ENCODE results near the gene HECTD1. TPM values are rescaled to one million over a fixed set of nuclear protein-coding genes. Genes with fewer than 3 reads are reported as not detected.
A peak's percentile ranks its signal among the peaks of the same experiment; 100 is the strongest.
"Not testable (repeated sequence)": the region's sequence is repeated elsewhere in the genome, so short reads cannot be mapped to it uniquely, and the experiment has no call there.

Gene HECTD1
- polyA plus RNA-seq, 1 experiment = 70.5 TPM

DNA sequence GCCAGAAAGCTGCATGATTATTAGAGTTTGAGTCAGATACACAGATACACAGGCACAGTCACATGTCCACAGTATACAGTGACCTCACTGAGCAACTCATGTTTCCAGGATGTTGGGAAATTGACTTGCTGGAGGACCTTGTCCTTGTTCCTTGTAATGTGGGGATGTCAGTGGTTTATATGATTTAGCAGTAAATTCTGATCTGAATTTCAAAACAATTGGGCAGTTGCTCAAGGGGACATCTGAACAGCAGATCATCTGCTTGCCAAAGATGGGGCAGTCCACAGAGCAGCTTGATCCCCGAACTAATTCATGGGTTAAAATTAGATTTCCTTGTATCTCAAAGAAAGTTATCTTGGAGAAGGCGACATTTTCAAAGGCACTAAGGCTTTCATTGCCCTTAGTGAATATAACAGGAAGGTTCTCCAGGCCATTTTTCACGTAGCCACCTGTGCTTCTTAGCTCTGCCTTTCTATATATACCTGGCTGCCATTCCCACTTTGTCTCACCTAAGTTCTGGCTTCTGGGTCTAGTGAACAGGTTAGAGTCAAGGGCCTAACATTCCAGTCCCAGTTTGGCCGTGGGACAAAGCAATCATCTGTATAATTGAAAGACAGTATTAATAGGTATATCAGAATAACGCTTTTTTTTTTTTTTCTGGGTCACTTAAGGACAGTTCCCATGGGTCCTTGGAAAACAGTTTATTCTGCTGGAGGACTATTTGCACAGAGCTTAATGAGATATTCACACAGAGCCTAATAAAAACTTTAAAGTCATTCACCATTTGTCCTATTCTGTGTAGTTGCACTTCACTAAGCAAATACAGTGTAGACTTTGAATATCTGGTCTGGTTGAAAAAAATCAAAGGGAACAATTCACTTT lies 116.5 kb downstream of the HECTD1 start:
- Histone ChIP-seq H3K36me3 (ENCODE audit: control insufficient read depth, insufficient read depth, low read length) (no peaks in the 10 kb centered on the region), H3K4me3 (ENCODE audit: low read depth, low read length) (no peak overlapping the region), H3K27me3 (ENCODE audit: control insufficient read depth, insufficient read depth, low read length) (no peaks in the 10 kb centered on the region)
- DNase-seq (ENCODE audit: low read depth) = peak; percentile 82
- TF ChIP-seq, protein P1, sequence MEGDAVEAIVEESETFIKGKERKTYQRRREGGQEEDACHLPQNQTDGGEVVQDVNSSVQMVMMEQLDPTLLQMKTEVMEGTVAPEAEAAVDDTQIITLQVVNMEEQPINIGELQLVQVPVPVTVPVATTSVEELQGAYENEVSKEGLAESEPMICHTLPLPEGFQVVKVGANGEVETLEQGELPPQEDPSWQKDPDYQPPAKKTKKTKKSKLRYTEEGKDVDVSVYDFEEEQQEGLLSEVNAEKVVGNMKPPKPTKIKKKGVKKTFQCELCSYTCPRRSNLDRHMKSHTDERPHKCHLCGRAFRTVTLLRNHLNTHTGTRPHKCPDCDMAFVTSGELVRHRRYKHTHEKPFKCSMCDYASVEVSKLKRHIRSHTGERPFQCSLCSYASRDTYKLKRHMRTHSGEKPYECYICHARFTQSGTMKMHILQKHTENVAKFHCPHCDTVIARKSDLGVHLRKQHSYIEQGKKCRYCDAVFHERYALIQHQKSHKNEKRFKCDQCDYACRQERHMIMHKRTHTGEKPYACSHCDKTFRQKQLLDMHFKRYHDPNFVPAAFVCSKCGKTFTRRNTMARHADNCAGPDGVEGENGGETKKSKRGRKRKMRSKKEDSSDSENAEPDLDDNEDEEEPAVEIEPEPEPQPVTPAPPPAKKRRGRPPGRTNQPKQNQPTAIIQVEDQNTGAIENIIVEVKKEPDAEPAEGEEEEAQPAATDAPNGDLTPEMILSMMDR (IDR thresholded peaks at IDR 0.05; ENCODE audit: insufficient read depth, low read depth, low read length) = no peak
- POLR2A ChIA-PET = interaction anchor here (0.5 kb wide), 1 partner anchor 272 kb away, joined by 10 read pairs; no protein-coding TSS in a partner anchor
- CTCF ChIA-PET = interaction anchor here (1.4 to 1.7 kb wide), 2 partner anchors 9 to 111 kb away, joined by 5 to 11 read pairs; no protein-coding TSS in a partner anchor

DNA sequence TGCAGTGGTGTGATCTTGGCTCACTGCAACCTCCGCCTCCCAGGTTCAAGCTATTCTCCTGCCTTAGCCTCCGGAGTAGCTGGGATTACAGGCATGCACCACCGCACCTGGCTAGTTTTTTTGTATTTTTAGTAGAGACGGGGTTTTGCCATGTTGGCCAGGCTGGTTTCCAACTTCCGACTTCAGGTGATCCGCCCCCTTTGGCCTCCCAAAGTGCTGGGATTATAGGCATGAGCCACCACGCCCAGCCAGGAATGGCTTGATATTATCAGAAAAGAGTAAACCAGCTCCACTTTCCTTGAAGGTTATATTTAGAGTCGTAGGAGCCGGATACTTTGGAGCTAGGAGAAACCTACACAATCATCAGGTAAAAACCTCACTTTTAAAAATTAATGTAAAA lies 121.1 kb downstream of the HECTD1 start:
- H3K4me3 ChIP-seq (ENCODE audit: low read depth, low read length); H3K27me3 ChIP-seq (ENCODE audit: control insufficient read depth, insufficient read depth, low read length); DNase-seq (ENCODE audit: low read depth); H3K36me3 ChIP-seq (ENCODE audit: control insufficient read depth, insufficient read depth, low read length); POLR2A ChIA-PET: not testable (repeated sequence)
- CTCF ChIA-PET = interaction anchor here (1.0 to 2.0 kb wide), 3 partner anchors 9 to 107 kb away, joined by 3 to 12 read pairs (median 5); no protein-coding TSS in a partner anchor

DNA sequence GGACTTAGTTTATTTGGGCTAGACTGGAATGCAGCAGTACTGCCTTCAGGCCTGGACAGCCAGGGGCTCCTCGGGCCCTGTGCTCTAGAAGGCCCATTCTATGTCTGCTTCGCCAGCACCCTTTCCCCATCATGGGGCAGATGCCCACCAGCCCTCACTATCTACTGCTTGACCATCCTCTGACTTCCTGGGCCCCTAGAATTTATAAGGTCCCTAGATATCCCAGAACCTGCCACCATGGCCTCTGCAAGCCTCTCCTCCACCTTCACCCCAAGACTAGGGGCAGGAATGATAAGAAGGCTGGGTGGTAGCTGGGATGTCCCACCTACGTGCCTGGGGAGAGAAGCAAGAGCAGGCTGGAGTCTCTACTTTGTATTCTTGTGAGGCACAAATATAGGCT lies 122.6 kb downstream of the HECTD1 start:
- TF ChIP-seq, protein P1 (IDR thresholded peaks at IDR 0.05; ENCODE audit: insufficient read depth, low read depth, low read length) = no peak
- CTCF ChIA-PET = interaction anchor here (1.6 kb wide), 1 partner anchor 10 kb away, joined by 3 read pairs; no protein-coding TSS in a partner anchor
- Histone ChIP-seq H3K4me3 (ENCODE audit: low read depth, low read length) (no peak overlapping the region), H3K36me3 (ENCODE audit: control insufficient read depth, insufficient read depth, low read length) (no peaks in the 10 kb centered on the region), H3K27me3 (ENCODE audit: control insufficient read depth, insufficient read depth, low read length) (no peaks in the 10 kb centered on the region)
- POLR2A ChIA-PET = no interaction called here
- no peak for DNase-seq (ENCODE audit: low read depth)

DNA sequence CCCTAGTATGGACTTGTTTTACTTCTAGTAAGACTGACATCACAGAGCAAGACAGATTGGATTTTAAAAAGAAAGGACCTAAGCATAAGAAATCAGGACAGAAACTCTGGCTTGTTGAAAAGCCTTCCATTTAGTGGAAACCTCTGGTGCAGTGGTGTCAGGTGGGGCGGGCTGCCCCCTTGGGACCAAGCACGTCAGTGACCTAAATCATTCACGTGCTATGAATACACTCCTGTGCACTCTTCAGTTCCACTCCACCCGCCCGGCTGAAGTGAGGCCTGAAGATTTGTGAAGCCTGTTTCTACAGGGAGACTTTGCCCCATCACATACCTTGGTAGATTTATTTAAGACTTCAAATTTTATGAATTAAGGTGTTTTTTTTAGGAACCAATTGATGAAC lies 123.2 kb downstream of the HECTD1 start:
- TF ChIP-seq, protein P1 (IDR thresholded peaks at IDR 0.05; ENCODE audit: insufficient read depth, low read depth, low read length) = no peak
- no peak overlapping the region for H3K4me3 ChIP-seq (ENCODE audit: low read depth, low read length)
- no peaks in the 10 kb centered on the region for H3K27me3 ChIP-seq (ENCODE audit: control insufficient read depth, insufficient read depth, low read length)
- ChIA-PET POLR2A (no interaction called here), CTCF (interaction anchor here (2.5 kb wide), 1 partner anchor 103 kb away, joined by 35 read pairs; no protein-coding TSS in a partner anchor)
- no peak for DNase-seq (ENCODE audit: low read depth)
- no peaks in the 10 kb centered on the region for H3K36me3 ChIP-seq (ENCODE audit: control insufficient read depth, insufficient read depth, low read length)

DNA sequence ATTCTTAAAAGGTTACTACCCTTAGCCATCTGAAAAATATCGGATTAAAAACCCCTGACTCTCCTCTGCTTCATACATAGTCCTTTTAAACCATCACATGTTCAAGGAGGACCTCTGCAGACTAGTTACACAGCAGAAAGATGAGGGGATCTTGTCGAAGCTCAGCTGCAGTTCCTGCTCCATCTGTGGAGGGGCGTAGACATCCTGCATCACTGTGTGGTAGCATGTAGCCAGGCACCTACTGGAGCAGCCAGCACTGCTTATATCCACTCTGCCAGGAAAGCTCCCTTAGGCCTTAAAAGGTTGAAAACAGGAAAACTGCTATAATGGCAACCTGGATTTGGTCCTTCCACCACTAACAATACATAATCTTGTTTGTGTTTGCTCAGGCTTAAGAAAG lies 123.8 kb downstream of the HECTD1 start:
- ChIA-PET CTCF (interaction anchor here (2.5 kb wide), 1 partner anchor 103 kb away, joined by 35 read pairs; no protein-coding TSS in a partner anchor), POLR2A (no interaction called here)
- Histone ChIP-seq H3K36me3 (ENCODE audit: control insufficient read depth, insufficient read depth, low read length) (no peaks in the 10 kb centered on the region), H3K27me3 (ENCODE audit: control insufficient read depth, insufficient read depth, low read length) (no peaks in the 10 kb centered on the region), H3K4me3 (ENCODE audit: low read depth, low read length) (no peak overlapping the region)
- no peak for DNase-seq (ENCODE audit: low read depth)
- TF ChIP-seq, protein P1 (IDR thresholded peaks at IDR 0.05; ENCODE audit: insufficient read depth, low read depth, low read length) = no peak

Data from BJ (cell line).